K562 (cell line): ENCODE measurements around the gene SRPRA. TPM values are rescaled to one million over a fixed set of nuclear protein-coding genes. Genes with fewer than 3 reads are reported as not detected.

ENCODE experiments used
- ATAC-seq: fragments of 200-7000 bp; cut with Tn5 transposase; 3 replicates; pipeline ENCODE4 v1.9.1; 2020; ENCODE audit warnings: moderate library complexity
- BruUV-seq: library from RNA; stranded (reverse); fragments of 400-500 nt; replicated peaks from 2 replicates; lab custom pipeline; 2021; lab: Mats Ljungman, UMichigan
- CTCF ChIA-PET: fragments of 300-600 bp; formaldehyde crosslinking; extraction: SDS; loops from one replicate; lab custom pipeline; 2021; ENCODE audit warnings: low intra/inter-chr PET ratio; lab: Yijun Ruan, JAX
- POLR2A ChIA-PET: fragments of 300-600, 350-650 bp; sonication (Branson Sonifier 250); formaldehyde crosslinking; extraction: SDS; loops from one replicate; lab custom pipeline; 2021; ENCODE audit warnings: antibody characterized with exemption, inconsistent platforms; lab: Yijun Ruan, JAX
- DNase-seq, 4 experiments: peaks; one replicate each; pipeline versions ENCODE4 v3.0.0 to v3.0.0-alpha.2; 2011 to 2018; ENCODE audit warnings: low spot score in 3 of 4, mixed read lengths in 3 of 4; ENCODE audit errors: extremely low read depth in 1 of 4
- FAIRE-seq: peaks from 2 replicates; lab custom pipeline; 2011; peaks lifted over from hg19 to GRCh38; lab: Jason Lieb, UNC
- H2AFZ ChIP-seq: 2 replicates; pipeline ENCODE4 v1.6.0; 2011; ENCODE audit warnings: low read depth, low read length, control low read depth, inconsistent platforms
- H3K27ac ChIP-seq: fragments of 200-600 bp; 3 replicates; pipeline ENCODE4 v1.8.0; 2011; ENCODE audit warnings: low read depth, mild to moderate bottlenecking, control low read depth, inconsistent platforms, low read length, moderate library complexity, mixed read lengths; ENCODE audit errors: extremely low read depth
- H3K27me3 ChIP-seq, 2 experiments: fragments of 300-600 bp in 1 of 2; 2 replicates in 1 of 2; 3 replicates in 1 of 2; pipeline versions ENCODE4 v1.6.0 to v1.8.0; 2011; ENCODE audit warnings: inconsistent platforms in 2 of 2, low read length in 2 of 2, mild to moderate bottlenecking in 1 of 2, mixed read lengths in 1 of 2, moderate library complexity in 1 of 2; ENCODE audit not compliant: control insufficient read depth in 2 of 2, insufficient read depth in 2 of 2
- H3K36me3 ChIP-seq: fragments of 300-600 bp; 3 replicates; pipeline ENCODE4 v1.8.0; 2011; ENCODE audit warnings: mild to moderate bottlenecking, low read length, inconsistent platforms; ENCODE audit not compliant: control insufficient read depth, insufficient read depth
- H3K4me1 ChIP-seq, 2 experiments: fragments of 200-600 bp in 1 of 2; replicated peaks in 1 of 2; 2 replicates in 1 of 2; 3 replicates in 1 of 2; pipeline versions ENCODE4 v1.5.1 to v1.8.0; 2011; ENCODE audit warnings: inconsistent platforms in 2 of 2, low read length in 2 of 2, mild to moderate bottlenecking in 1 of 2, mixed read lengths in 1 of 2, moderate library complexity in 1 of 2; ENCODE audit not compliant: control insufficient read depth in 2 of 2, insufficient read depth in 2 of 2
- H3K4me2 ChIP-seq: 2 replicates; pipeline ENCODE4 v1.6.1; 2011; ENCODE audit warnings: low read length, control low read depth, inconsistent platforms, mixed read lengths; ENCODE audit not compliant: insufficient read depth
- H3K4me3 ChIP-seq: fragments of 200-600 bp; sonication (generic), shearing (Covaris generic); 2 replicates; pipeline ENCODE4 v1.5.1; 2016; ENCODE audit warnings: control low read depth, inconsistent platforms
- H3K79me2 ChIP-seq: fragments of 200-600 bp; 3 replicates; pipeline ENCODE4 v1.8.0; 2011; ENCODE audit warnings: low read length, inconsistent platforms; ENCODE audit not compliant: control insufficient read depth, insufficient read depth
- H3K9ac ChIP-seq, 2 experiments: 2 replicates each; pipeline versions ENCODE4 v1.6.0 to v1.6.1; 2011; ENCODE audit warnings: low read depth in 2 of 2, low read length in 2 of 2, control low read depth in 1 of 2, inconsistent platforms in 1 of 2, mild to moderate bottlenecking in 1 of 2, mixed read lengths in 1 of 2; ENCODE audit not compliant: insufficient read depth in 1 of 2
- H3K9me1 ChIP-seq: one replicate; pipeline ENCODE4 v1.6.0; 2011; ENCODE audit warnings: inconsistent platforms, mild to moderate bottlenecking, low read length, moderate library complexity; ENCODE audit not compliant: control insufficient read depth, insufficient read depth
- H3K9me3 ChIP-seq: replicated peaks from 2 replicates; pipeline ENCODE4 v1.5.1; 2011; ENCODE audit warnings: low read depth, low read length, inconsistent platforms; ENCODE audit not compliant: control insufficient read depth, insufficient read depth
- H4K20me1 ChIP-seq: replicated peaks from 2 replicates; pipeline ENCODE4 v1.6.1; 2011; ENCODE audit warnings: low read length, inconsistent platforms, mixed read lengths; ENCODE audit not compliant: control insufficient read depth, insufficient read depth
- ATF7 ChIP-seq: fragments of 450-650 bp; IDR thresholded peaks from 2 replicates; pipeline ENCODE4 v1.7.1; 2014; ENCODE audit warnings: mild to moderate bottlenecking, moderate library complexity
- CCNT2 ChIP-seq: IDR thresholded peaks from 2 replicates; pipeline ENCODE4 v1.6.1; 2011; ENCODE audit warnings: borderline replicate concordance, low read depth, mild to moderate bottlenecking, moderate library complexity, mixed read lengths, low read length; ENCODE audit not compliant: insufficient read length; ENCODE audit errors: extremely low read depth
- CEBPG ChIP-seq, 3 experiments: fragments of 200-800 bp in 1 of 3; sonication (Bioruptor generic) in 1 of 3; sonication (generic) in 1 of 3; formaldehyde crosslinking in 1 of 3; IDR thresholded peaks in 2 of 3; conservative IDR thresholded peaks in 1 of 3; 2 replicates each; pipeline versions ENCODE4 v1.6.1 to v1.8.0; 2016 to 2022; ENCODE audit warnings: missing compliant biosample characterization in 2 of 3, missing genetic modification characterization in 2 of 3, mild to moderate bottlenecking in 1 of 3, missing genetic modification reagents in 1 of 3
- CGGBP1 ChIP-seq: fragments of 250-450 bp; sonication (Bioruptor Pico); IDR thresholded peaks from 2 replicates; pipeline ENCODE4 v1.9.0; 2021; ENCODE audit warnings: mild to moderate bottlenecking
- DNMT1 ChIP-seq: fragments of 450-650 bp; IDR thresholded peaks from 2 replicates; pipeline ENCODE4 v1.6.1; 2016; ENCODE audit warnings: antibody characterized with exemption, mild to moderate bottlenecking
- ESRRB ChIP-seq: fragments of 250-450 bp; sonication (Bioruptor Pico); IDR thresholded peaks from 2 replicates; pipeline ENCODE4 v1.5.0; 2020; ENCODE audit warnings: mild to moderate bottlenecking, moderate library complexity, borderline replicate concordance
- GMEB1 ChIP-seq: fragments of 250-450 bp; sonication (Bioruptor Pico); IDR thresholded peaks from 2 replicates; pipeline ENCODE4 v1.4.0; 2020; ENCODE audit warnings: mild to moderate bottlenecking
- JUN ChIP-seq, 2 experiments: sonication (generic) in 1 of 2; formaldehyde crosslinking in 1 of 2; IDR thresholded peaks; 2 replicates each; pipeline versions ENCODE4 v1.6.1 to v1.8.0; 2012 to 2022; ENCODE audit warnings: borderline replicate concordance in 2 of 2, mild to moderate bottlenecking in 2 of 2, improper control_type of control experiment in 1 of 2, low read depth in 1 of 2, low read length in 1 of 2, missing genetic modification reagents in 1 of 2
- OTX1 ChIP-seq: fragments of 450-650 bp; formaldehyde crosslinking; IDR thresholded peaks from 2 replicates; pipeline ENCODE4 v1.4.0; 2022; ENCODE audit warnings: mild to moderate bottlenecking
- RERE ChIP-seq: sonication (generic); formaldehyde crosslinking; IDR thresholded peaks from 2 replicates; pipeline ENCODE4 v1.8.0; 2023; ENCODE audit warnings: missing genetic modification reagents, mild to moderate bottlenecking, borderline replicate concordance
- ZFX ChIP-seq: sonication (generic); formaldehyde crosslinking; IDR thresholded peaks from 2 replicates; pipeline ENCODE4 v1.8.0; 2022; ENCODE audit warnings: mild to moderate bottlenecking, missing genetic modification reagents, moderate library complexity
- WGBS: fragments of 100-300 bp; shearing (Covaris generic); methylation state at CpG from one replicate; pipeline ENCODE4 v1.1.6; 2016; ENCODE audit warnings: low coverage, mixed read lengths; ENCODE audit not compliant: insufficient coverage; ENCODE audit errors: missing lambda C conversion rate; 5-methylcytosine and 5-hydroxymethylcytosine counted together
- in situ Hi-C: fragments of 300-500 bp; cut with MboI; formaldehyde crosslinking; loops from 4 replicates; pipeline ENCODE4 v1.15.0; 2018; ENCODE audit warnings: inconsistent platforms, mixed read lengths
- intact Hi-C: fragments of 100-400 bp; cut with micrococcal nuclease; formaldehyde crosslinking; loops from 2 replicates; pipeline ENCODE4 v1.14.2; 2022
- polyA plus RNA-seq, 8 experiments: library from polyadenylated mRNA; depleted of rRNA in 4 of 8; stranded (reverse) in 5 of 8; unstranded in 3 of 8; fragments of >200 nt; fragmentation: Nextera tagmentation in 2 of 8; fragmentation: Illumina TruSeq in 1 of 8; extraction: Ambion mirVana in 2 of 8; extraction: Trizol in 1 of 8; gene quantifications; 2 replicates each; pipeline versions ENCODE4 v1.2.1 to v1.2.3, GENCODE V29; 2011 to 2014; ENCODE audit warnings: inconsistent platforms in 1 of 8, missing spikeins in 1 of 8
- total RNA-seq, 7 experiments: library from RNA; depleted of rRNA in 6 of 7; stranded (reverse); fragments of >200 nt in 6 of 7; fragmentation: Illumina TruSeq in 2 of 7; extraction: Trizol in 2 of 7; gene quantifications; 2 replicates each; pipeline versions ENCODE4 v1.2.1 to v1.2.3, GENCODE V29; 2011 to 2021; ENCODE audit warnings: low replicate concordance in 1 of 7

The SRPRA gene
- total and polyA plus RNA-seq, 9 of the 15 experiments (the other 6 are each of a cell fraction or from before 2014, with no cell fraction given) = 33.5 to 124 (median 80.0) TPM

- POLR2A ChIA-PET = interaction anchor here (0.6 to 1.1 kb wide), 4 partner anchors 11 to 170 kb away, joined by 3 read pairs; no protein-coding TSS in a partner anchor
- TF ChIP-seq CGGBP1 (CRISPR knock-in tag) = no peak
- TF ChIP-seq ESRRB = no peak
- no peak for TF ChIP-seq DNMT1
- TF ChIP-seq CEBPG (CRISPR knock-in tag; IDR thresholded peaks at IDR 0.05) = no peak
- no peak for TF ChIP-seq CEBPG (tag; conservative IDR thresholded peaks at IDR 0.05 in 1 of 2, IDR thresholded peaks at IDR 0.05 in 1 of 2)
- TF ChIP-seq GMEB1 (CRISPR knock-in tag) = no peak
- TF ChIP-seq CCNT2 = no peak
- no peak for TF ChIP-seq OTX1 (CRISPR knock-in tag)
- TF ChIP-seq ATF7 = no peak
- no peak for TF ChIP-seq ZFX (CRISPR knock-in tag)
- no peak for TF ChIP-seq JUN (IDR thresholded peaks at IDR 0.05; ENCODE audit: borderline replicate concordance, low read depth, low read length)
- no peak for TF ChIP-seq JUN (CRISPR knock-in tag; IDR thresholded peaks at IDR 0.05; ENCODE audit: borderline replicate concordance)
- no peak for TF ChIP-seq RERE (CRISPR knock-in tag)
- 81% methylated on average over 4 of the region's 6 CpGs for WGBS
- H3K4me1 ChIP-seq = no peaks in the 10 kb centered on the region
- H3K4me2 ChIP-seq = no peak overlapping the region
- intact Hi-C loops (loop anchor here (1.0 to 5.0 kb wide), 5 partner anchors 45 to 169 kb away; no protein-coding TSS in a partner anchor), in situ Hi-C loops (loop anchor here (25.0 kb wide), 2 partner anchors 101 to 676 kb away; no protein-coding TSS in a partner anchor)
- CTCF ChIA-PET = interaction anchor here (1.4 to 3.6 kb wide), 4 partner anchors 49 to 170 kb away, joined by 5 to 27 read pairs (median 10); no protein-coding TSS in a partner anchor
- H4K20me1 ChIP-seq = no peaks in the 10 kb centered on the region; the same call in 1 of the 2 replicates
- BruUV-seq = no TSS peak
- peaks cover 8% of the 10 kb centered on the region; the same call in 2 of the 3 replicates for H3K36me3 ChIP-seq
- ATAC-seq = no peak
- H3K27me3 ChIP-seq = no peaks in the 10 kb centered on the region; a peak in 1 of 5 replicates
- DNase-seq = no peak
- H3K9ac ChIP-seq = no peak overlapping the region
- no peak overlapping the region for H3K4me3 ChIP-seq
- FAIRE-seq = no peak
- no peak overlapping the region for H2AFZ ChIP-seq
- H3K79me2 ChIP-seq = no peaks in the 10 kb centered on the region
- no peaks in the 10 kb centered on the region for H3K9me1 ChIP-seq
- H3K27ac ChIP-seq = no peak overlapping the region
- no peaks in the 10 kb centered on the region for H3K9me3 ChIP-seq
These were observed 42.3 kb upstream of the SRPRA start for GRCh38 chr11:126310992-126311310.
